ENCODE data around the gene UBE2U. TPM values are rescaled to one million over a fixed set of nuclear protein-coding genes. Genes with fewer than 3 reads are reported as not detected.

UBE2U gene
- total RNA-seq, 6 experiments from 2014 or later, result not detected

GRCh38 chr1:64171797-64172281, 31.6 kb upstream of the UBE2U start:
- no peak for TF ChIP-seq CTCF (IDR thresholded peaks at IDR 0.05)
- Mint-ChIP-seq H3K4me3 (peak overlapping the region; percentile 79), H3K4me1 (ENCODE audit: low read depth) (peaks cover 36% of the 10 kb centered on the region), H3K9me3 (0 out of 2 replicates have a peak, but pooled peaks cover 5% of the 10 kb centered on the region), H3K27me3 (ENCODE audit: insufficient read depth) (no peaks in the 10 kb centered on the region), H3K36me3 (ENCODE audit: low read depth) (peaks cover 13% of the 10 kb centered on the region), H3K27ac (peak overlapping the region; percentile 84)
- peak; percentile 41 for DNase-seq

- H3K4me3 Mint-ChIP-seq, result peak overlapping the region; percentile 77
- peak; percentile 31 for DNase-seq
- H3K4me1 Mint-ChIP-seq (ENCODE audit: low read depth), result peaks cover 36% of the 10 kb centered on the region
- peaks cover 16% of the 10 kb centered on the region for H3K36me3 Mint-ChIP-seq (ENCODE audit: low read depth)
- peak overlapping the region; percentile 84 for H3K27ac Mint-ChIP-seq
- TF ChIP-seq CTCF (IDR thresholded peaks at IDR 0.05), result no peak
- H3K9me3 Mint-ChIP-seq, result 0 out of 2 replicates have a peak, but pooled peaks cover 5% of the 10 kb centered on the region
- no peaks in the 10 kb centered on the region for H3K27me3 Mint-ChIP-seq (ENCODE audit: insufficient read depth)
Observed at GRCh38 chr1:64172458-64172983, 30.9 kb upstream of the UBE2U start.

GRCh38 chr1:64173336-64173940, 30.0 kb upstream of the UBE2U start:
- H3K27me3 Mint-ChIP-seq (ENCODE audit: insufficient read depth), result no peaks in the 10 kb centered on the region
- H3K4me1 Mint-ChIP-seq (ENCODE audit: low read depth), result peaks cover 36% of the 10 kb centered on the region
- peaks cover 25% of the 10 kb centered on the region for H3K36me3 Mint-ChIP-seq (ENCODE audit: low read depth)
- H3K4me3 Mint-ChIP-seq, result peak overlapping the region; percentile 77
- no peak for DNase-seq
- H3K9me3 Mint-ChIP-seq, result 0 out of 2 replicates have a peak, but pooled peaks cover 5% of the 10 kb centered on the region
- H3K27ac Mint-ChIP-seq, result peak overlapping the region; percentile 84
- TF ChIP-seq CTCF (IDR thresholded peaks at IDR 0.05), result no peak

- H3K36me3 Mint-ChIP-seq (ENCODE audit: low read depth), result peaks cover 22% of the 10 kb centered on the region
- H3K9me3 Mint-ChIP-seq, result 0 out of 2 replicates have a peak, but pooled peaks cover 5% of the 10 kb centered on the region
- H3K27ac Mint-ChIP-seq, result no peak overlapping the region
- DNase-seq, result no peak
- H3K4me3 Mint-ChIP-seq, result no peak overlapping the region
- peaks cover 34% of the 10 kb centered on the region for H3K4me1 Mint-ChIP-seq (ENCODE audit: low read depth)
- H3K27me3 Mint-ChIP-seq (ENCODE audit: insufficient read depth), result no peaks in the 10 kb centered on the region
- no peak for TF ChIP-seq CTCF (IDR thresholded peaks at IDR 0.05)
Observed at GRCh38 chr1:64175639-64176038, 27.8 kb upstream of the UBE2U start.

GRCh38 chr1:64176659-64177058, 26.8 kb upstream of the UBE2U start:
- no peak for TF ChIP-seq CTCF (IDR thresholded peaks at IDR 0.05)
- Mint-ChIP-seq H3K9me3 (no peaks in the 10 kb centered on the region), H3K27me3 (ENCODE audit: insufficient read depth) (no peaks in the 10 kb centered on the region), H3K36me3 (ENCODE audit: low read depth) (peaks cover 17% of the 10 kb centered on the region), H3K4me3 (no peak overlapping the region), H3K27ac (no peak overlapping the region), H3K4me1 (ENCODE audit: low read depth) (peaks cover 24% of the 10 kb centered on the region)
- no peak for DNase-seq

All from HFFc6 (cell line).